NAMALWA (cell line): ENCODE results near the gene HNRNPCL4.
"Not testable (repeated sequence)": the region's sequence is repeated elsewhere in the genome, so short reads cannot be mapped to it uniquely, and the experiment has no call there.

ENCODE experiments used
- DNase-seq: peaks from one replicate; pipeline ENCODE4 v3.0.0-alpha.2; 2015; ENCODE audit warnings: low spot score

HNRNPCL4 gene

GRCh38 chr1:13165531-13165930 lies at the start of gene HNRNPCL4:
Gene HNRNPCL4 (minus strand): TSS chr1:13165631. CDS start chr1:13165467, 164 bp downstream.
- not testable (repeated sequence) for DNase-seq

GRCh38 chr1:13208712-13209111 lies 43.3 kb upstream of the HNRNPCL4 start:
- not testable (repeated sequence) for DNase-seq

DNA sequence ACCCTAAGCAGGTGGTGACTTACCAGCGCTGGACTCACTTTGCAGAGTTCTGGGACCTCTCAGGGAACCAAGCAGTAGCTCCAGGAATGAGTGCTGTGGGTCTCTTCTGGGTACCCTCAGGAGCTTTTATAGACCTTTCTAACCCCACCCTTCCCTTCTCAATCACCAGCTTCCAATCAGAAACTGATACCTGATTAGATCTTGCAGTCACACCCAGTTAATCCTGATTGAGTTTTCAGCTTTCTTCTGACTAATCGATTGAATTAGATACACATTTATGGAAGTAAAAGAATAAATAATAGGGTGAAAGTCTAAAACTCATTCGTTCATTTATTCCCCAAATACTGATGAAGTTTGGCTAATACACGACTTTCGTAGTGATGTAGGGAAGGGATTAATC lies 35.9 kb upstream of the HNRNPCL4 start, which contains the start of gene PRAMEF13:
Gene PRAMEF13 (minus strand): TSS at position 101 of the 400 bp plus-strand sequence. CDS start 1,820 bp downstream, outside the sequence.
- not testable (repeated sequence) for DNase-seq

- not testable (repeated sequence) for DNase-seq
Measured at GRCh38 chr1:13171548-13171947, 6.1 kb upstream of the HNRNPCL4 start, which contains the start of gene PRAMEF9. Gene PRAMEF9 (plus strand): TSS chr1:13171848. CDS start chr1:13175281, 3,433 bp downstream.

GRCh38 chr1:13155909-13156308 lies 9.5 kb downstream of the HNRNPCL4 start, which contains the start of gene PRAMEF26:
Gene PRAMEF26 (minus strand): TSS chr1:13156009. CDS start chr1:13153095, 2,914 bp downstream.
- not testable (repeated sequence) for DNase-seq

GRCh38 chr1:13116754-13117153 lies 48.7 kb downstream of the HNRNPCL4 start, which contains the start of gene HNRNPCL2:
Gene HNRNPCL2 (minus strand): TSS chr1:13116854. CDS start chr1:13116400, 454 bp downstream.
- DNase-seq = not testable (repeated sequence)
